Activated naive CD8-positive, alpha-beta T cell (primary cell): Measurements from ENCODE around the gene PSMC3.

ENCODE experiments used
- H3K27ac Mint-ChIP-seq: one replicate; pipeline ENCODE4 v1.8.0; 2021; ENCODE audit warnings: mixed read lengths
- H3K27me3 Mint-ChIP-seq: one replicate; pipeline ENCODE4 v1.8.0; 2021; ENCODE audit warnings: mixed read lengths
- H3K36me3 Mint-ChIP-seq: one replicate; pipeline ENCODE4 v1.8.0; 2021; ENCODE audit warnings: mixed read lengths
- H3K4me1 Mint-ChIP-seq: one replicate; pipeline ENCODE4 v1.8.0; 2021; ENCODE audit warnings: low read depth, mixed read lengths
- H3K4me3 Mint-ChIP-seq: one replicate; pipeline ENCODE4 v1.8.0; 2021; ENCODE audit warnings: mild to moderate bottlenecking, mixed read lengths
- H3K9me3 Mint-ChIP-seq: one replicate; pipeline ENCODE4 v1.8.0; 2021; ENCODE audit warnings: low read depth, mixed read lengths

Gene PSMC3

DNA sequence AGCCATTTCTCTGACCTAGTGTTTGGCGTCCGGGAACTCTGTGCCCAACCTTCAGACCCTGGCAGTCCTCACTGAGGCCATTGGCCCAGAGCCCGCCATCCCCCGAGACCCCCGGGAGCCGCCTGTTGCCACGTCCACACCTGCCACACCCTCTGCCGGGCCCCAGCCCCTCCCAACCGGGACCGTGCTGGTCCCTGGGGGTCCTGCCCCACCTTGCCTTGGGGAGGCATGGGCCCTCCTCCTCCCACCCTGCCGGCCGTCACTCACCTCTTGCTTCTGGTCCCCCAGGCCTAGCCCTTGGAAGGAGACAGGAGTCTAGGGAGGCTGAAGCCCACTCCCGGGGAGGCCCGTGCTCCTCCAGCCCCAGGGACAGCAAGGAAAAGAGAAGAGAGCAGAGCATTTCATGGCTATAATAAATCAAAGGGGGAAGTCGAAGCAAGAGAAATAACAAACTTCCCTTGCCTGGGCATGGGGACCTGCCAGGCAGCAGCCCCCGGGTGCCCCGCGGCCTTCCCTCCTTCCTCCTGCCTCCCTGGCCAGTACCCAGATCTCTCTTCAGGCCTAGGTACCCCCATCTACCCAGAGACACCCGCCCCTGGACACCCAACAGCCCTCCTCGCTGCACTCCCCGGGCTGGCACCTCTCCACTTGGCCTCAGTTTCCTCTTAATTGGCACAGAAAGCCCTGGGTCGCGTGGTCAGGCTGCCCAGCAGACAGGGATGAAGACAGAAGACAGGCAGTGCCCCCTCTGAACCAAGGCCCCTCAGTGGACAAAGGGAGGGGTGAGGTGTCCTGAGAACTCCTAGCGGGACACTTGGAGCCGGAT, 30.8 kb downstream of the PSMC3 start:
- peak overlapping the region; percentile 95 for H3K27ac Mint-ChIP-seq
- no peaks in the 10 kb centered on the region for H3K27me3 Mint-ChIP-seq
- H3K4me1 Mint-ChIP-seq = peaks cover 38% of the 10 kb centered on the region
- H3K4me3 Mint-ChIP-seq = peak overlapping the region; percentile 56
- H3K36me3 Mint-ChIP-seq = no peaks in the 10 kb centered on the region
- no peaks in the 10 kb centered on the region for H3K9me3 Mint-ChIP-seq

DNA sequence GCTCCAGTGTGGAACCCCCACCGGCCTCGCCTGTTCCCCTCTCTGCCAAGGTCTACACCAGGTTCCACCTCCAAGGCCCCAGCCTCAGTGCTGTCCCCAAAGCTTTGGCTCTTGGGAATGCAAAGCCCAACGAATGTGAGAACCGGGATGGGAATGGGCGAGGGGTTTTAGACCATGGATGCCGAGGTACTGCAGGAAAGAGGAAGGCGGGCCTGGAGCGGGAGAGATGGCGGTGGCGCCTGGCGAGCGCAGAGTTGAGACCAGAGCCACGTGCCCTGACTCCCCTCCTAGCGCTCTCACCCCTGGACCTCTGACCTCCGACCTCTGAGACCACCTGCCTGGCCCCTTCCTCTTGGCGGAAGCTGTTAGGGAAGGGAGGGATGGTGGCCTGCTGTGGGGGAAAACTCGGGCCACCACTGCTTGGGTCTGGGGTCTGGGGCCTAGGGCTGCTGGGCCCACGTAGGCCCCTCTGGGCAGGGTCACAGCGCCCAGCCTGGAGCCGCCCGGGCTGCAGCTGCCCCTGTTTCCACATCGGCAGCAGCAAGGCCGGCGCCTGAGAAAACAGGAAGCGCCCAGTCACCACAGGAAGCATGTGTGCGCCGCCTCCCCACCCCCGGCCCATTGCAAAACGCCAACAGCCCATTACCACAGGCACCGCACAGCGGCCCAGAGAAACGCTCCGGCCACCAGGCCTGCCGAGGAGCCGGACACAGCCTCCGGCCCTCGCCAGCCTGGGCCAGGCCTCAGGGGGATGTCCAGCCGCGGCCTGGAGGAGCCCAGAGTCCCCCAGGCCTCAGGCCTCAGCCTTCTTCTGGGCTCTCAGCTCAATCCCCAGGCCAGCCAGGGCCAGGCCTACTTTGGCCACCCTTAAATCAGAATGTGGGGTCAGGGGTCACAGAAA, 31.7 kb downstream of the PSMC3 start:
- H3K36me3 Mint-ChIP-seq = no peaks in the 10 kb centered on the region
- peaks cover 41% of the 10 kb centered on the region for H3K4me1 Mint-ChIP-seq
- no peaks in the 10 kb centered on the region for H3K9me3 Mint-ChIP-seq
- no peaks in the 10 kb centered on the region for H3K27me3 Mint-ChIP-seq
- H3K27ac Mint-ChIP-seq = peak overlapping the region; percentile 95
- H3K4me3 Mint-ChIP-seq = peak overlapping the region; percentile 56

DNA sequence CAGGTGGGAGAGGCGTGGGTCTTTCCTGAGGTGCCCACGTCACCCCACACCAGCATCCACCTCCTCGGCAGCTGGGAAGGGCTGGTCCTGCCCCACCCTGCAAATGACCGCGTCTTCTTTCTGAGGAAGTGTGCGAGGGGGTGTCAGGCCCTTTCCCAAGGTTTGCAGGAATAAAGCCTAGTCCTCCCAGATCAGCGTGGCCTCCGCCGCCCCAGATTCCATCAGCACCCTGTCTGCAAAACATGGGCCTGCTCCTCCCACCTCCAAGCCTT, 32.3 kb downstream of the PSMC3 start:
- H3K27me3 Mint-ChIP-seq = no peaks in the 10 kb centered on the region
- peak overlapping the region; percentile 95 for H3K27ac Mint-ChIP-seq
- peaks cover 44% of the 10 kb centered on the region for H3K4me1 Mint-ChIP-seq
- no peaks in the 10 kb centered on the region for H3K36me3 Mint-ChIP-seq
- no peaks in the 10 kb centered on the region for H3K9me3 Mint-ChIP-seq
- peak overlapping the region; percentile 52 for H3K4me3 Mint-ChIP-seq

DNA sequence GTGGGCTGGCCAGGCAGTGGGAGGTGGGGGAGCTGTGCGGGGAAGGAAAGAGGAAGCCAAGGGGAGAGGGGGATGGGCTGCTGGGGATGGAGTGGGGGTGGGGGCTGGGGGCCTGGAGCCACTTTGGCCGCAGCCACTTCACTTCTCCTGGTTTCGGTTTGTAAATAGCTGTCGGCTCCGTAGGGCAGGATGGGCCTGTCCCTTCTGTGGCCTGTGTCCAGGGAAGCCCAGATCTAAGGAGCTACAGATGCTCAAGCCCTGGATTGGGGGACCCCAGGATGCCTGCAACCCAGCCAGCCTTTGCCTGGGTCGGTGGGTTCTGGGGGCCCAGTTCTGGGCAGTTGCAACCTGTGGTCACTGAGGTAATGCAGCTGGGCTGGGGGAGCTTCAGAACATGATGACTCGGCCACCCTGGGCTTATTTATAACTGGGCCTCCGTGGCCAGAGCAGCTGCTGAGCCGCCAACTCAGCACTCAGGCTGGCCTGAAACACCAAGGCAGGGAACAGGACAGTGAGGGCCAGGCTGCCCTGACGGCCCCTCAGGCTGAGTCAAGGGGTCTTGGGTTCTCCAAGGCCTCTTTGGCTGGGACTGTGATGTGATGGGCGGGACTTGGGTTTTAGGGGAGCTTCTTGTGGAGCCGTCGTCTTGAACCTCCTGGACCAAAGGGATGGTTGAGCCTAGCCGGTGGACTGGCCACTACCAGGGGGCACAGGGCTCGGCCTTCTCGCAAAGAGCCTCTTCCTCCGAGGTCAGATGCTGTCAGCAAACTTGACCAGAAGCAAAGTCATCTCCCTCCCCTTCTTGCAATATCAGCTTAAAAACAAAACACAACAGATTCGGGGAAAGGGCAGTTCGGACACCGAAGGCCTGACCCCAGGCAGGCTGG, 32.8 kb downstream of the PSMC3 start:
- Mint-ChIP-seq H3K4me1 (peaks cover 46% of the 10 kb centered on the region), H3K27ac (peak overlapping the region; percentile 95), H3K9me3 (no peaks in the 10 kb centered on the region), H3K4me3 (peak overlapping the region; percentile 52), H3K36me3 (no peaks in the 10 kb centered on the region), H3K27me3 (no peaks in the 10 kb centered on the region)

DNA sequence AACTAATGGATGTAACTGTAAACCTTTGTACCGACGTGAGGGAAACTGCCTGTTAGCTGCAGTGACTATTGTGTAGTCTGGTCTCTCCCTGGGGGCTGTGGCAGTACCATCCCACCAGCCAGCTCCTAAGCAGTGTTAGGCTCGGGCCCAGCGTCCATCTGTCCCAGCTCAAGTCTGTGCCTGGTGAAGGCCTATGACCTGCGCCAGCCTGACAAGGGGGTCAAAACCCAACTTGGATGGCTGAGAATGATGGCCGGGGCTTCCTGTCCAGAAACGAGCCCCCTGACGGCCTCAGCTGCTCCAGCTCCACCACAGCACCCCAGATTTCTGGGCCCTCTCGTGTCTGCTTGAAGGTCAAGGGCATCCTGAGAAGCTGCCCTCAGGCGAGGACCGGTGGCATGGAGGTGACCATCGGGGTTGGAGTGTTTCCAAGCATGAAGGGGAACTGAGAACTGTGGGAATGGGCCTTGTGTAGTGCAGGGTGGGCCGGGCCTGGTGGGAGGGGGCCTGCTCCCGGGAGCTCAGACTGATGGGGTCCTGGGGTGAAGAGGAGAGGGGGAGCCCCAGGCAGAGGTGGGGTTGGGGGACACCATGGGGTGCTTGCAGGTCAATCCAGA, 33.6 kb downstream of the PSMC3 start:
- H3K4me1 Mint-ChIP-seq = peaks cover 47% of the 10 kb centered on the region
- no peaks in the 10 kb centered on the region for H3K9me3 Mint-ChIP-seq
- no peaks in the 10 kb centered on the region for H3K36me3 Mint-ChIP-seq
- H3K27ac Mint-ChIP-seq = peak overlapping the region; percentile 46
- H3K4me3 Mint-ChIP-seq = no peak overlapping the region
- no peaks in the 10 kb centered on the region for H3K27me3 Mint-ChIP-seq

DNA sequence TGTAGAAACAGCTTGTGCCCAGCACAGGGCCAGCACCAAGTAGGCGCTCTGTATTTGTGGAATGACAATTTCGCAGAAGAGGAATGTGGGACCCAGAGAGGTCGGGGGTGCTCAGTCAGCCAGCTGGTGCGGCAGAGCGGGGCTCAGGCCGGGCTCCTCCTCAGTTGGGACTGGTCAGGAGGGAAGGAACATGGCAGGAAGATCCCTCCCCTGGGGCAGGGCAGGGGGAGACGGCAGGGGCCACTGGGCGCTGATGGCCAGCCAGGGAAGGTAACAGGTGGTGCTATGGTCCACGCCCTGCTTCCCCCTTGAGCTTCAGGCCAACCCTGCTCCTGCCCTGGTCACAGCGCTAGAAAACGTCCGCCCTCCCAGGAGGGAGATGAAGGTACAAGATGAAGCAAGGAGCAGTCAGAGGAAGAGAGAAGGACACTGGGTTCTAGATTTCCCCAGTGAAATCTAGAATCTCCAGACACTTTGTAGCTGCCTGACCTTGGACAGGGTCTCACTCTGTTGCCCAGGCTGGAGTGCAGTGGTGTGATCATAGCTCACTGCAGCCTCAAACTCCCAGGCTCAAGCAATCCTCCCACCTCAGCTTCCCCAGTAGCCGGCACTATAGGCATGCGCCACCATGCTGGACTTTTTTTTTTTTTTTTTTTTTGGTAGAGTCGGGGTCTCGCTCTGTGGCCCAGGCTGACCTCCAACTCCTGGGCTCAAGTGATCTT, 34.4 kb downstream of the PSMC3 start:
- H3K27me3 Mint-ChIP-seq = no peaks in the 10 kb centered on the region

DNA sequence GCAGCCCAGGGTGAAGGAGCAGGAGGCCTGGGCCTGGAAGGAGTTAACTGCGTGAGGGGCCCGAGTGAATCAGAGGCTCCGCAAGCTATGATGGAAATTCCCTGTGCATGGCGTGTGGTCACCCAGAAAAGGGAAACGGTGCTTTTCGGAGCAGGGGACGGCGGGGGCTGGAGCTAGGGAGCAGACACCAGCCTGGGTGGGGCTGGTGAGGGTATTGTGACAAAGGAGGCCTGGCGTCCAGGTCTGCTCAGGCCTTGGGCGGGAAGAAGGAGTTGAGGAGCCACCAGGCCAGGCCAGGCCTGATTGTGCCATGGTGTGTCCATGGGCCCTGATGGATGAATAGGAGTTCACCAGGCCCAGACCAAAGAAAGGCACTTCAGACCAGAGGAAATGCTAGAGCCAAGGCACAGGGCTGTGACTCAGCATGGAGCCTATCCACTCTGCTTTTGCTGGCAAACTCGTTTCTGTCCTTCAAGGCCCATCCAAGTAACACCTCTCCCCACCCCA, 35.1 kb downstream of the PSMC3 start:
- peaks cover 44% of the 10 kb centered on the region for H3K4me1 Mint-ChIP-seq
- no peak overlapping the region for H3K4me3 Mint-ChIP-seq
- H3K9me3 Mint-ChIP-seq = no peaks in the 10 kb centered on the region
- H3K36me3 Mint-ChIP-seq = no peaks in the 10 kb centered on the region
- H3K27me3 Mint-ChIP-seq = no peaks in the 10 kb centered on the region
- H3K27ac Mint-ChIP-seq = peak overlapping the region; percentile 41

More for the DNA sequence above, 34.4 kb downstream of the PSMC3 start:
- peaks cover 44% of the 10 kb centered on the region for H3K4me1 Mint-ChIP-seq
- no peak overlapping the region for H3K4me3 Mint-ChIP-seq
- H3K9me3 Mint-ChIP-seq = no peaks in the 10 kb centered on the region
- H3K36me3 Mint-ChIP-seq = no peaks in the 10 kb centered on the region
- peak overlapping the region; percentile 46 for H3K27ac Mint-ChIP-seq

DNA sequence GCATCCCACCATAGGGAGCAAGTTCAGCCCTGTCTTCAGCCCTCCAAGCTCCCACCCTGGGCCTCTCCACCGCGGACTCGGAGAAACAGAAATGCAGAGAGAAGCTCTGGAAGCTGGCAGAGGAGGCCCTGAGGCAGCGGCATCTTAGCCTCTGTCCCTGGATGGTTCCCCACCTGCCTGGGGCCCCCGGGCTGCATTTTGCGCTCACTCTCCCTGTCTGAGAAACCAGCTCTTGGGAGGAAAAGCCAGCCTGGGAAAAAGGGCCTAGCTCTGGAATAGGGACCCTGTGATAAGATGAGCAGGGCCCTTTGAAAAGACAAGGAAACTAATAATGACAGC, 35.8 kb downstream of the PSMC3 start:
- Mint-ChIP-seq H3K27me3 (no peaks in the 10 kb centered on the region), H3K27ac (no peak overlapping the region), H3K9me3 (no peaks in the 10 kb centered on the region), H3K36me3 (no peaks in the 10 kb centered on the region), H3K4me3 (no peak overlapping the region), H3K4me1 (peaks cover 40% of the 10 kb centered on the region)

DNA sequence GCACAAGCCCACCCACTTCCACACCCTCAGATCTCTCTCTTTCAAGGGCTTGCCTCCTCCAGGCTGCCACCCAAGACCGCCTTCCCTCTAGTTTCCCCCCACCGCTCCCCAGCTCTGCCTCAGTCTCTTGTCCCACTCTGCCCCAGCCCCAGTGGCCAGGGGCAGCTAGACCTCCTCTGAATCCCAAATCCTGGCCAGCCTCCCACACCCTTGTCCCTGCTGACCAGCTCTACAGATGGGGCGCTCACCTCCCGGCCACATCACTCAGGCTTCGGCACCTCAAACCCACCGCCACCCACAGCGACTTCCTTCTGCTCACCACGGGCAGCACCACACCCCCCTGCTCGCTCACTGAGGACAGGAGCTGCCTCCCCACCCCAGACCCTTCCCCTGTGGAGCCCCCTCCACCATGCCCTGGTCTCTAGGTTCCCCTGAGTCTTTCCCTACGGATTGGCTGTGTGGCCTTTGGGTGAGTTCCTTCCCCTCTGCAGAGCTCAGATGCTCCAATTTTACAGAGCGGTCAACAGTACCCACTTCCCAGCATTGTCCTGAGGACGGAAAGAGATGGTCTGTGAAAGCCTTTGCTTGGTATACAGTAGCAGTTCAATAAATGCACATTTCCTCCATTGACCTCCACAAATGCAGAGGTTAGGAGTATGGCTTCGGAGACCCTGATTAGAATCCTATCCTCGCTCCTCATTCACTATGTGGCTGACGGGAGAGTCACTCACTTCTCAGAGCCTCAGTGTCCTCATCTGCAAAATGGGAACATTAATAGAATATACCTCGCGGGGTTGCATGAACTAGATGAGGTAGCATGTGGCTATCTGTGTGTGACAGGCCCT, 36.4 kb downstream of the PSMC3 start:
- H3K9me3 Mint-ChIP-seq = no peaks in the 10 kb centered on the region
- no peaks in the 10 kb centered on the region for H3K27me3 Mint-ChIP-seq
- H3K36me3 Mint-ChIP-seq = no peaks in the 10 kb centered on the region
- peaks cover 38% of the 10 kb centered on the region for H3K4me1 Mint-ChIP-seq
- peak overlapping the region; percentile 30 for H3K4me3 Mint-ChIP-seq
- no peak overlapping the region for H3K27ac Mint-ChIP-seq

DNA sequence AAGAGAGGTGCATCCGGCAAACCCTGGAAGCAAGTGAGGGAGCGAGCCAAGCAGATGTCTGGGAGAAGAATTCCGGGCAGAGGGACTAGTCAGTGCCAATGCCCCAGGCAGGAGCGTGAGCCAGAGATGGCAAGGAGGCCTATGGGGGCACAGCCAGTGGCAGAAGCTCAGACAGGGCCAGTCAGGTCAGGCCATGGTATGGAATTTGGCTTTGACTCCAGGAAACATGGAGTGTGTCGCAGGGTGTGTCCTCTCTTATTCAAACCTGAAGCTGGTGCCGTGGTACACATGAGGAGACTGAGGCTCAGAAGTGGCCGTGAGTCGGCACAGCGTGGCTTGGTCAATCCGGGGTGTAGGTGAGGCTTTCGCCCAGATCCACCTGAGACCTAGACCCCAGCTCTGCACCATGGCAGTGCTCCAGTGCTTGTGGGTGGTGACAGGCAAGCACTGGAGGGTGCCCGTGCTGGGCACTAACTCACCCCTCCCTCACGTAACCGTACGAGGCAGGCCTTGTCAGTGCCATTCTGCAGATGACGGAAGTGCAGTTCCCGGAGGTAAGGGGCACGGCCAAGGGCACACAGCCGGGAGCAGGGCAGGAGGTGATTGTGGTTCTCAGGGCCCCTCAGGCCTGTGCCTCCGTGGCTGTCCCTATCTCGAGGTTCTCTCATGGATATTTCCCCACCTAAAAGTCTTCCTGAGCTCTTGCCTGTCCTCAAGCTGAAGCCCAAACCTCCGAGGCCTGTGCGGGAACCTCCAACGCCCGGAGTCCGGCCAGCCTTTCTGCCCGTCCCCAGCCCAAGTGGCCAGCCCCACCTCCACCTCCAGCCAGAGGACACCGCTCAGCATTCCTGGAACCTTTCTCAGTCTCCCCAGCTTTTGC, 37.3 kb downstream of the PSMC3 start:
- peaks cover 34% of the 10 kb centered on the region for H3K4me1 Mint-ChIP-seq
- no peaks in the 10 kb centered on the region for H3K9me3 Mint-ChIP-seq
- H3K27me3 Mint-ChIP-seq = no peaks in the 10 kb centered on the region
- H3K36me3 Mint-ChIP-seq = no peaks in the 10 kb centered on the region
- peak overlapping the region; percentile 30 for H3K4me3 Mint-ChIP-seq
- no peak overlapping the region for H3K27ac Mint-ChIP-seq

DNA sequence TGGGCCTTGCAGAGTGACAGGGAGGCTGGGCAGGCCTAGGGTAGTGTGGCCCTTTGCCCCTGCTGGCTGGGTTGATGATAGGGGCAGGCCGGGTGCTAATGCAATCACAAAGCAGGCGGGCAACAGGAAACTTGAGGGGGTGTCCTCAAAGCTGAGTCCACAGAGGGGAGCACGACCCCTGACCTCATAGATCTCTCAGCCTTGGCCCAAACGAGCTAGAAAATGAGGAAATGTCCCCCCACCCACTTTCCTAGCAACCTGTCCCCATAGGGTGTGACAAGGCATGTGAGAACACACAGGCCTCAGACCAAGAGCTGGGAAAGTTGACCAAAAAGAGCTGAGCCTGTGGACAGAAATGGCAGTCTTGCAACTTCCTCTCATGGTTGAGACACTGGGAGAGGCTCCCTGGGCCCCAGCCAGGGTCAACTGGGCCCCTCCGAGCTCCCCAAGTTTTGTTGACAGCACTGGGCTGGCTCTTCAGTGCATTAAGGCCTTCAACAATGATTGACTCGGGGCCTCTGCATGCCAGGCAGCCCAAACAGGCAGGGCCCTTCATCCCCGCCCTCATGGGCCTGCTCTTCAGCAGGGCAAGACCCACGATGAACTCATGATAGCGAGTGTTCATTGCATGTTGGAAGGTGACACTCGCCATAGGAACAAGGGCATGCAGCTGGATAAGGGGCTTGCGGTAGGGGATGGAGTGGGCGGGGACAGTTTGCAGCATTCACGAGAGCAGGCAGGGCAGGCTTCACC, 38.1 kb downstream of the PSMC3 start:
- Mint-ChIP-seq H3K4me3 (peak overlapping the region; percentile 17), H3K9me3 (no peaks in the 10 kb centered on the region), H3K4me1 (peaks cover 28% of the 10 kb centered on the region), H3K27ac (no peak overlapping the region), H3K36me3 (no peaks in the 10 kb centered on the region), H3K27me3 (no peaks in the 10 kb centered on the region)

DNA sequence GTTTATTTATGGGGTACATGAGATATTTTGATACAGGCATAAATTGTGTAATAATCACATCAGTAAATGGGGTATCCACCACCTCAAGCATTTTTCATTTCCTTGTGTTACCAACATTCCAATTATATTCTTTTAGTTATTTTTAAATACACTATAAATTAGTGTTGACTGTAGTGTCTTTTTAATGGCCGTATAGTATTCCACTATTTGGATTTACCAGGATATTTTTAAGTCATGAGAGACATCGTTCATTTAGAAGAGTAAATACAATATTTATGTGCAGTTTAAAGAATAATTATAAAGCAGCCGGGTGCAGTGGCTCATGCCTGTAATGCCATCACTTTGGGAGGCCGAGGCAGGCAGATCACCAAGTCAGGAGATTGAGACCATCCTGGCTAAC, 41.7 kb downstream of the PSMC3 start:
- Mint-ChIP-seq H3K27me3 (no peaks in the 10 kb centered on the region), H3K4me1 (peaks cover 12% of the 10 kb centered on the region), H3K9me3 (no peaks in the 10 kb centered on the region), H3K4me3 (no peak overlapping the region), H3K36me3 (no peaks in the 10 kb centered on the region), H3K27ac (no peak overlapping the region)
